HCT116 (cell line): Measurements from ENCODE around the gene C10orf95.

Experiments
- EZH2 ChIP-seq: fragments of 200-600 bp; sonication (generic); IDR thresholded peaks from 2 replicates; pipeline ENCODE4 v1.6.1; 2017; ENCODE audit warnings: antibody characterized with exemption, mixed run types
- POLR2A ChIP-seq: IDR thresholded peaks from 2 replicates; pipeline ENCODE4 v1.7.0; 2011; ENCODE audit warnings: borderline replicate concordance; ENCODE audit not compliant: insufficient read depth, insufficient read length; ENCODE audit errors: extremely low read depth
- POLR2AphosphoS5 ChIP-seq: IDR thresholded peaks from 2 replicates; pipeline ENCODE4 v1.6.1; 2011; ENCODE audit warnings: mild to moderate bottlenecking, low read depth, low read length, moderate library complexity
- SRF ChIP-seq: IDR thresholded peaks from 2 replicates; pipeline ENCODE4 v1.6.1; 2012; ENCODE audit warnings: low read depth
- TF ChIP-seq, protein P1 (sequence below), 3 experiments: fragments of 200-600 bp in 1 of 3; sonication (generic) in 1 of 3; IDR thresholded peaks in 2 of 3; conservative IDR thresholded peaks in 1 of 3; 2 replicates each; pipeline ENCODE4 v1.5.1; 2012 to 2017; ENCODE audit warnings: low read depth in 2 of 3, low read length in 2 of 3, antibody characterized with exemption in 1 of 3, borderline replicate concordance in 1 of 3, control low read depth in 1 of 3, mild to moderate bottlenecking in 1 of 3, mixed read lengths in 1 of 3, mixed run types in 1 of 3, moderate library complexity in 1 of 3; ENCODE audit not compliant: insufficient read depth in 1 of 3

DNA sequence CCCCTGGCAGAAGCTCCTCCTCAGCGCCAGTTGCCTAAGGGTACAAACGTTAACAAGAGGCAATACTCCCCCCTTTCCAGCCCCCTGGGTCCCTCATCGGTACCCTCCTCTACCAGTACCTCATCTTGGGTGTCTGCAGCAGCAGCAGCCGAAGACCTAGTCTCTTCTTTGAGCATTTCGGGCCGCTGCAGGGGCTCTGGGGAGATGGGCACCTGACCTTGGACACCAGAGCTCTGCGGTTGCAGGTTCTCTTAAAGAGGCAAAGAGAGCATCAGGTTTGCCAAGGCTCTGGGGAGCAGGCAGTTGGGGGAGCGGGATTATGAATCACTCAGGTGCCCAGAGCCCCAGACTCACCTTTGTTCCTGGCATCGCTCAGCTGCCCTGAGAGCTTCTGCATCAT, 27.2 kb downstream of the C10orf95 start:
- TF ChIP-seq POLR2A (no peak), EZH2 (no peak), SRF (no peak), POLR2AphosphoS5 (no peak)
- TF ChIP-seq, protein P1, sequence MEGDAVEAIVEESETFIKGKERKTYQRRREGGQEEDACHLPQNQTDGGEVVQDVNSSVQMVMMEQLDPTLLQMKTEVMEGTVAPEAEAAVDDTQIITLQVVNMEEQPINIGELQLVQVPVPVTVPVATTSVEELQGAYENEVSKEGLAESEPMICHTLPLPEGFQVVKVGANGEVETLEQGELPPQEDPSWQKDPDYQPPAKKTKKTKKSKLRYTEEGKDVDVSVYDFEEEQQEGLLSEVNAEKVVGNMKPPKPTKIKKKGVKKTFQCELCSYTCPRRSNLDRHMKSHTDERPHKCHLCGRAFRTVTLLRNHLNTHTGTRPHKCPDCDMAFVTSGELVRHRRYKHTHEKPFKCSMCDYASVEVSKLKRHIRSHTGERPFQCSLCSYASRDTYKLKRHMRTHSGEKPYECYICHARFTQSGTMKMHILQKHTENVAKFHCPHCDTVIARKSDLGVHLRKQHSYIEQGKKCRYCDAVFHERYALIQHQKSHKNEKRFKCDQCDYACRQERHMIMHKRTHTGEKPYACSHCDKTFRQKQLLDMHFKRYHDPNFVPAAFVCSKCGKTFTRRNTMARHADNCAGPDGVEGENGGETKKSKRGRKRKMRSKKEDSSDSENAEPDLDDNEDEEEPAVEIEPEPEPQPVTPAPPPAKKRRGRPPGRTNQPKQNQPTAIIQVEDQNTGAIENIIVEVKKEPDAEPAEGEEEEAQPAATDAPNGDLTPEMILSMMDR (IDR thresholded peaks at IDR 0.05 in 2 of 3, conservative IDR thresholded peaks at IDR 0.05 in 1 of 3; ENCODE audit: borderline replicate concordance in 1 of 3, insufficient read depth in 1 of 3, low read depth in 2 of 3, low read length in 2 of 3) = no peak
